GOT3 (cell line): Measurements from ENCODE around the gene ZNF407.
"Not testable (repeated sequence)": the region's sequence is repeated elsewhere in the genome, so short reads cannot be mapped to it uniquely, and the experiment has no call there.

ENCODE experiments used
- DNase-seq: peaks from one replicate; lab custom pipeline; 2025; ENCODE audit warnings: mixed read lengths; lab: John Stamatoyannopoulos, UW

Gene ZNF407

GRCh38 chr18:74971358-74971757 is 373.7 kb downstream of the ZNF407 start:
- DNase-seq, result not testable (repeated sequence)

GRCh38 chr18:74971776-74972175 is 374.1 kb downstream of the ZNF407 start:
- not testable (repeated sequence) for DNase-seq

GRCh38 chr18:74972354-74972753 is 374.7 kb downstream of the ZNF407 start:
- DNase-seq, result no peak

- DNase-seq, result no peak
Observed at GRCh38 chr18:74975001-74975400, 377.3 kb downstream of the ZNF407 start.

GRCh38 chr18:74976331-74976909 is 378.8 kb downstream of the ZNF407 start:
- DNase-seq, result no peak

GRCh38 chr18:74977041-74977440 is 379.4 kb downstream of the ZNF407 start:
- no peak for DNase-seq

GRCh38 chr18:74980669-74981068 is 383.0 kb downstream of the ZNF407 start:
- DNase-seq, result no peak

- DNase-seq, result no peak
Observed at GRCh38 chr18:74981476-74981875, 383.8 kb downstream of the ZNF407 start.

GRCh38 chr18:74982946-74983635 is 385.4 kb downstream of the ZNF407 start:
- DNase-seq, result no peak

- DNase-seq, result no peak
Observed at GRCh38 chr18:74989134-74989533, 391.5 kb downstream of the ZNF407 start.

GRCh38 chr18:74990563-74991081 is 393.0 kb downstream of the ZNF407 start:
- no peak for DNase-seq

GRCh38 chr18:74994502-74995418 is 397.1 kb downstream of the ZNF407 start:
- DNase-seq, result no peak

- no peak for DNase-seq
Observed at GRCh38 chr18:74995419-74995736, 397.7 kb downstream of the ZNF407 start.

- no peak for DNase-seq
Observed at GRCh38 chr18:74996055-74996454, 398.4 kb downstream of the ZNF407 start.

- DNase-seq, result no peak
Observed at GRCh38 chr18:74996996-74997395, 399.3 kb downstream of the ZNF407 start.

- DNase-seq, result no peak
Observed at GRCh38 chr18:75000920-75001319, 403.2 kb downstream of the ZNF407 start.

- no peak for DNase-seq
Observed at GRCh38 chr18:75003039-75003438, 405.4 kb downstream of the ZNF407 start.

- DNase-seq, result no peak
Observed at GRCh38 chr18:75003764-75004690, 406.4 kb downstream of the ZNF407 start.

- no peak for DNase-seq
Observed at GRCh38 chr18:75005626-75006025, 408.0 kb downstream of the ZNF407 start.

GRCh38 chr18:75008186-75008585 is 410.5 kb downstream of the ZNF407 start:
- no peak for DNase-seq

GRCh38 chr18:75009296-75009695 is 411.6 kb downstream of the ZNF407 start:
- no peak for DNase-seq

GRCh38 chr18:75009878-75010277 is 412.2 kb downstream of the ZNF407 start:
- no peak for DNase-seq
